ENCODE measurements around the gene TTC39A.

TTC39A gene

GRCh38 chr1:51284487-51284954 lies 45.8 kb downstream of the TTC39A start:
- H3K36me3 ChIP-seq (ENCODE audit: insufficient read depth, low read length): no peaks in the 10 kb centered on the region
- H3K4me1 ChIP-seq (ENCODE audit: insufficient read depth, low read length, severe bottlenecking): no peaks in the 10 kb centered on the region
- no peaks in the 10 kb centered on the region for H3K9me2 ChIP-seq (ENCODE audit: low read depth, low read length)
- no peak overlapping the region for H2AFZ ChIP-seq (ENCODE audit: low read length)
- no peaks in the 10 kb centered on the region for H3F3A ChIP-seq (ENCODE audit: insufficient read depth, low read length)
- no peak overlapping the region for H3K4me3 ChIP-seq (ENCODE audit: low read depth, low read length, poor library complexity, severe bottlenecking)
- no peaks in the 10 kb centered on the region for H4K20me1 ChIP-seq (ENCODE audit: insufficient read depth, low read length)
- no peak overlapping the region for H3K9ac ChIP-seq (ENCODE audit: low read length)
- no peak overlapping the region for H3K4me2 ChIP-seq (ENCODE audit: low read length)
- no peaks in the 10 kb centered on the region for H3K9me3 ChIP-seq (ENCODE audit: low read length)
- no peaks in the 10 kb centered on the region for H3K79me2 ChIP-seq (ENCODE audit: insufficient read depth, low read length)
- no peak overlapping the region for H3K27ac ChIP-seq (ENCODE audit: low read depth, low read length, poor library complexity, severe bottlenecking)
- peaks cover 7% of the 10 kb centered on the region; the same call in 1 of the 2 replicates for H3K27me3 ChIP-seq (ENCODE audit: insufficient read depth, low read length)
- TF ChIP-seq EZH2 (IDR thresholded peaks at IDR 0.05; ENCODE audit: borderline replicate concordance, low read length) (no peak), CTCF (IDR thresholded peaks at IDR 0.05; ENCODE audit: low read length) (no peak)

GRCh38 chr1:51283979-51284378 lies 46.4 kb downstream of the TTC39A start:
- no peak overlapping the region for H3K9ac ChIP-seq (ENCODE audit: low read length)
- no peaks in the 10 kb centered on the region for H3K4me1 ChIP-seq (ENCODE audit: insufficient read depth, low read length, severe bottlenecking)
- no peaks in the 10 kb centered on the region for H3K36me3 ChIP-seq (ENCODE audit: insufficient read depth, low read length)
- no peak overlapping the region for H2AFZ ChIP-seq (ENCODE audit: low read length)
- H3K27me3 ChIP-seq (ENCODE audit: insufficient read depth, low read length): peaks cover 6% of the 10 kb centered on the region; the same call in 1 of the 2 replicates
- no peaks in the 10 kb centered on the region for H3K9me2 ChIP-seq (ENCODE audit: low read depth, low read length)
- no peak overlapping the region for H3K27ac ChIP-seq (ENCODE audit: low read depth, low read length, poor library complexity, severe bottlenecking)
- H3K4me2 ChIP-seq (ENCODE audit: low read length): no peak overlapping the region
- H3K9me3 ChIP-seq (ENCODE audit: low read length): no peaks in the 10 kb centered on the region
- no peak overlapping the region for H3K4me3 ChIP-seq (ENCODE audit: low read depth, low read length, poor library complexity, severe bottlenecking)
- no peaks in the 10 kb centered on the region for H4K20me1 ChIP-seq (ENCODE audit: insufficient read depth, low read length)
- TF ChIP-seq CTCF (IDR thresholded peaks at IDR 0.05; ENCODE audit: low read length) (no peak), EZH2 (IDR thresholded peaks at IDR 0.05; ENCODE audit: borderline replicate concordance, low read length) (no peak)
- H3K79me2 ChIP-seq (ENCODE audit: insufficient read depth, low read length): no peaks in the 10 kb centered on the region
- no peaks in the 10 kb centered on the region for H3F3A ChIP-seq (ENCODE audit: insufficient read depth, low read length)

GRCh38 chr1:51282605-51283004 lies 47.8 kb downstream of the TTC39A start:
- no peak overlapping the region for H3K9ac ChIP-seq (ENCODE audit: low read length)
- no peaks in the 10 kb centered on the region for H3K27me3 ChIP-seq (ENCODE audit: insufficient read depth, low read length)
- H3K36me3 ChIP-seq (ENCODE audit: insufficient read depth, low read length): no peaks in the 10 kb centered on the region
- H4K20me1 ChIP-seq (ENCODE audit: insufficient read depth, low read length): no peaks in the 10 kb centered on the region
- H2AFZ ChIP-seq (ENCODE audit: low read length): no peak overlapping the region
- no peaks in the 10 kb centered on the region for H3K79me2 ChIP-seq (ENCODE audit: insufficient read depth, low read length)
- H3K4me1 ChIP-seq (ENCODE audit: insufficient read depth, low read length, severe bottlenecking): no peaks in the 10 kb centered on the region
- H3F3A ChIP-seq (ENCODE audit: insufficient read depth, low read length): no peaks in the 10 kb centered on the region
- H3K27ac ChIP-seq (ENCODE audit: low read depth, low read length, poor library complexity, severe bottlenecking): no peak overlapping the region
- no peaks in the 10 kb centered on the region for H3K9me3 ChIP-seq (ENCODE audit: low read length)
- no peak overlapping the region for H3K4me3 ChIP-seq (ENCODE audit: low read depth, low read length, poor library complexity, severe bottlenecking)
- TF ChIP-seq EZH2 (IDR thresholded peaks at IDR 0.05; ENCODE audit: borderline replicate concordance, low read length): no peak
- TF ChIP-seq CTCF (IDR thresholded peaks at IDR 0.05; ENCODE audit: low read length): no peak
- H3K4me2 ChIP-seq (ENCODE audit: low read length): no peak overlapping the region
- no peaks in the 10 kb centered on the region for H3K9me2 ChIP-seq (ENCODE audit: low read depth, low read length)
